Measurements from ENCODE around the gene CAMTA1.
"Not testable (repeated sequence)": the region's sequence is repeated elsewhere in the genome, so short reads cannot be mapped to it uniquely, and the experiment has no call there.

The CAMTA1 gene

GRCh38 chr1:7356079-7356478 lies 570.8 kb downstream of the CAMTA1 start:
- no peak for DNase-seq

DNA sequence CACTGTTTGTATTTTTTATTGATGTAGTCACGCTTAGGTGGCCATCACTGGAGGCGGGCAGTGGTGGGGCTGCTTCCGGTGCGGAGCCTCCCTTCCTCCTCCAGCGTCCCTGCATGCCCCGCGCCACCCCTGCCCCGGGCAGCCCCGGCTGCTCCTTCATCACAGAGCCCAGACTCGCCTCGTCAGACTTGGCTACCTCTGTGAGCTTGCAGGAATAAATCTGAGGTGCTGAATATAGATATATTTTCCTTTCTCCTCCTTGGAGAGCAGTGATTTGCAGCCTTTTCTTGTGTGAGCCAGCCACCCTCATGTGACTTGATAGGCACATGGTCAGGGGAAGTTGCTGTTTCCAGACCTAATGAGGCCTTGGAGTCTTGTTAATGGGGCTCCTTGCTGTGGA lies 573.2 kb downstream of the CAMTA1 start:
- no peak for DNase-seq

GRCh38 chr1:7360526-7360925 lies 575.3 kb downstream of the CAMTA1 start:
- DNase-seq = no peak

DNA sequence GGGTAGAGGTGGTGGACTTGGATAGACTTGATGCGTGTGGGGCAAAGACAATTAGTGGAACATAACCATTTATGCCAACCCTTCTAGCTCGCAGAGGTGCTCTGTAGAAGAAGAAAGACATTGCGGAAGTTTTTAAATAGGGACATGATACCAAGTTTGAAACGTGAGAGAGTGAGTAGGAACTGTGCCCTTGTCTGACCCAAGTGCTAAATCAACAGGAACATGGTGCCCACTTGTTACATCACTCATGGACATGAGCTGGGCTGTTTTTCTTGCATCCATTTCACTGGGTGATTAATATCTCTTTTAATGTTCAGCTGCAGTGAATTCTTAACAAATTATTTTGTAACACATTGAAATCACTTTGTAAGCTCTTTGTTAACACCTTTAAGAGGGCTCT lies 577.7 kb downstream of the CAMTA1 start:
- DNase-seq = no peak

GRCh38 chr1:7363450-7363849 lies 578.2 kb downstream of the CAMTA1 start:
- DNase-seq = no peak

- DNase-seq = no peak
Measured at GRCh38 chr1:7365706-7366105, 580.5 kb downstream of the CAMTA1 start.

- no peak for DNase-seq
Measured at GRCh38 chr1:7366286-7366954, 581.2 kb downstream of the CAMTA1 start.

DNA sequence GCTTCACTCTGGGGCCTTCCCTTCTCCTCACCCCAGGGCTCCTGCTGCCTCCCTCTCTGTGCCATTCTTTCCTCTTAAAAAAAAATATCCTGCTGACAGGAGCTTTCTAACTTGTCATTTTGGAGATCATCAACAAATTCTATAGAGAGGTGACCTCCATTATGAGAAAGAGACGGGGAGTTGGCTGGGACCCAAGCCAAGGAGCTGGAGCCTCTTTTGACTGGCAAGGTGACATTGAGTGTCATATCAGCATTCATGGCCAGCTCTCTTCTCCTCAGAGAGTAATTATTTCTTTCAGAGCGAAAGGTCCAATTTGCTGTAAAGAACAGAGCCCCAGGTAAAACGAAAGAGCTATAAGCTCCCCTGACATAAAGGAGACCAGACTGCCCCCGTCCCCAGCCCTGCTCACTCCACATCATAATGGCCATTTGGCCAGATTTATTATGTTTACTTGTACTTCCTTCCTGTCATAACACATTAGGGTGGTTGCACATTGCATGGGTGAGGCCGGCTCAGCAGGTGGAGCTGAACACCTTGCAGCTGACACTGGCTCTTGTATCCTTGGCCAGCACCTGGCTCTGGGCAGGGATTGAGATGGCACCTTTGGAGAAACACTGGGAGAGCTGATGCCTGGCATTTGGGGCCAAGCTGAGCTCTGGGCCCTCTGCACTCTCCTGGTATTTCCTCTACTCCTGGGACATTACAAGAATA lies 581.9 kb downstream of the CAMTA1 start:
- DNase-seq = no peak

DNA sequence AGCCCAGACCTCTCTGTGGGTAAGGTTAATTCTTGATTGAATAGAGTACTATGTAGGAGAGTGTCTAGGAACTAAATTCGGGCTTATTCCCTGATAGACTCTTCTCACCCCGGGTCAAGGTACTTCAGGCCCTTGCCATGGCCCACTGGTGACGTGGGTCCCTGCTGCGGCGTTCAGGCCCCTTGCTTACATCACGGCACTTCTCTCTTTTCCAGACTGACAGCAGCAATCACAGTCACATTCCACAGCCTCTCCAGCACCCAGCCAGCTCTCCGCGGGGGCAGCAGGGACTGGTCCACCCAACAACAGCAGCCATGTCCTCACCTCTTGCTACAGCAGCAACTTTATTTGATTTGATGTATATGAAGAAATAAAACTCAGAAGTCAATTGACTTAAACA lies 584.6 kb downstream of the CAMTA1 start:
- DNase-seq = no peak

GRCh38 chr1:7371926-7372325 lies 586.7 kb downstream of the CAMTA1 start:
- DNase-seq = no peak

- no peak for DNase-seq
Measured at GRCh38 chr1:7372477-7373120, 587.3 kb downstream of the CAMTA1 start.

GRCh38 chr1:7373251-7373650 lies 588.0 kb downstream of the CAMTA1 start:
- no peak for DNase-seq

- peak; percentile 42 for DNase-seq
Measured at GRCh38 chr1:7373876-7374562, 588.8 kb downstream of the CAMTA1 start.

DNA sequence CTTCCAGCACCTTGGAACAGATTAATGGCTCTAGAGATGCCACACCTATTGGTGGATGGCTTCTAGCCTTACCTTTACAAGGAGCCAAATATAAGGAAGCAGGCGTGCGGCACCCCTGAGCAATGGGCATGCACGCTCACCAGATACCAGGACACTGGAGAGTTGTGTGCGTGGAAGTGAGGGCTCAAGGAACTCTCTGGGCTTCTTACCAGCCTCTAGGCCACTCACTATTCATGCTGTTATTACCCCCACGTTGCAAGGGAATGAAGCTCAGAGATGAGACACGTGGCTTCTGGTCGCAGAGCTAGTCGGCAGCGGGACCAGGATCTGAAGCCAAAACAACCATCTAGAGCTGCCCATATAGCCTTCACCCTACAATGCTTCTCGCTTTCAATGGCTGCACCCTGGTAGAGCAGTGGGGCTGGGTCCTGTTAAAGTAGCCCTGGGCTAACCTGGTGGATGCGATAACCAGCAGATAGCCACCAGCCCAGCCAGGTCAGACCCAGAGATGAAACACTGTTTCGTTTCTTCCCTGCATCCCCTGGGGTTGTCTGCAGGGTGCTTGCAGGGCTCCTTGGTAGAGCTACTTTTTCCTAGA lies 589.4 kb downstream of the CAMTA1 start:
- DNase-seq = no peak

- no peak for DNase-seq
Measured at GRCh38 chr1:7375329-7375728, 590.1 kb downstream of the CAMTA1 start.

- no peak for DNase-seq
Measured at GRCh38 chr1:7375781-7376660, 590.8 kb downstream of the CAMTA1 start.

DNA sequence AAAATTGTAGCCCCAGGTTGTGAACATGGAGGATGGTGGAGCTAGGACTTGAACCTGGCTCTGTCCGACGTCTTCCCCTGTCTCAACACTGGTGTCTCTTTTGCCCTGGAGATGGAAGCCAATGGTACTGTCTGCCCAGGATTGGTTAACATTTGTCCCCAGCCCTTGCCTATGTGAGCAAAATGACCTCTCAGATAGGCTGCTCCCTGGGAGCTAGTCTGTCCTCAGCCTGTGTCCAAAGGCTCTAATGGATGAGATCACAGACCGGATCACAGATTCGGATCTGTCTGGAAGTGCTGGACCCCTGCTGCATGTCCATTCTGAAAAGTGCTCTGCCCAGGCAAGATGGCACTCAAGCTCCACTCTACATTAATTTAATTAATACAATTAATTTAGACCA lies 591.4 kb downstream of the CAMTA1 start:
- no peak for DNase-seq

DNA sequence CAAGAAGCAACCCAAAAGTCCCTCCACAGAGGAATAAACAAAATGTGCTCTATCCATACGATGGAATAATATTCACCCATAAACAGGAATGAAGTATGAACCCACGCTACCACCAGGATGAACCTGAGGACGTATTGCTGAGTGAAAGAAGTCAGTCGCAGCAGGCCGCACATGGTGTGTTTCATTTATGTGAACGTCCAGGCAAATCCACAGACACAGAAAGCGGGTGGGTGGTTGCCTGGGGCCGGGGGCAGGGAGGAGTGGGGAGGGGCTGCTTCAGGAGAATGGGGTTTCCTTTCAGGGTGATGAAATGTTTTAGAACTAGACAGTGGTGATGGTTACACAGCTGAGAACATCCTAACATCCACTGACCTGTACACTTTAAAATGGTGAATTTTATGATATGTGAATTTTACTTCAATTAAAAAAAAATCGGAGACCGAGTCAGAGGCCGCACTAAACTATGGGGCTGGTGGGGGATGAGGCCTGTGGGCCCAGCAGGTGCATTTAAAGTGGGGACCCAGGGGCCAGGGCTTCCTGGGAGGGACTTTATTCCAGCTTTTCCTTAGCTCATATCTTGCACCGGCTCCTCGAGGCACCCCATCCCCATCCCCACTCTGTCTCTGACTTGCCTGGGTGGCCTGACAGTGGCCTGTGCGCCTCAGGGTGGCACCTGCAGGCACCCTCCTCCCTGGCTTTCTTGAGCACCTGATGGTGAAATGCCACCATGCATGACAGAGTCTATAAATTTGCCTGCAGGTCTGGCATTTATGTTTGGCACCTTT lies 593.3 kb downstream of the CAMTA1 start:
- DNase-seq = no peak

DNA sequence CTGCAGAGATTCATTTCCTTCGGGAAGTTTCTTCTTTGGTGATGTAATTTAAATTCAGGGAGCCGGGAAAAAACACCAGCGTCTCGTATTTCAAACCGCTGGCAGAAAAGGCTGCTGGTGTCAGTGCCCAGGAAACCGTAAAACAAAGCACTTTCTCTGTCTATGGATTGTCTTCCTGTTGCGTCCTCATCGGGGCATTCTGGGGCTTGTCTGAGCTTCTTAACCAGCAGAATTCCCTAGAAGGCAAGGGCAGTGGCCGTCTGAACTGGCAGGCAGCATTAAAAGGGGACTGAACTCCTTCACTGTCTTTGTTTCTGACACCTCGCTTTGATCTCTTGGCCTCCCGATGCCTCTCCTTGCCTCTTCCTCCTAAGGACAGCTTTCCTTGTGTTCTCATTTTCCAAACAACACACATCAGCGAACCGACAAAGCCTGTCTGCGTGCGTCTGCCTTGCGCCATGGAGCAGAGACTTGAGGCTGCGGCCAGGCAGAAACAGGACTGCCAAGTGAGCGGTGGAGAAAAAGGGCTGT lies 594.3 kb downstream of the CAMTA1 start:
- DNase-seq = peak; percentile 74

DNA sequence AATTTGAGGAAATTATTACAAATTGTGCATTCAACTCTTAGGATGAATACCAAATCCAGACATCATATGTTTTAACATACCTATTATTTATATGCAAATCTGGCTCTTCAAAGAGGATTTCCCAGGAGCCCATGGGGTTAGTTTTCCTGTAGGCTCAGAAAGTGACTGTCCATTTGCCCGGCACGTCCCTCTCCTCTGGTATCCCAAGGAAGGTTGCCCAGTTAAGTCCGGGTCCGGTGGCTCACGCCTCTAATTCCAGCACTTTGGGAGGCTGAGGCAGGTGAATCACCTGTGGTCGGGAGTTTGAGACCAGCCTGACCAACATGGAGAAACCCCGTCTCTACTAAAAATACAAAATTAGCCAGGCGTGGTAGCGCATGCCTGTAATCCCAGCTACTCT lies 594.8 kb downstream of the CAMTA1 start:
- DNase-seq = not testable (repeated sequence)

DNA sequence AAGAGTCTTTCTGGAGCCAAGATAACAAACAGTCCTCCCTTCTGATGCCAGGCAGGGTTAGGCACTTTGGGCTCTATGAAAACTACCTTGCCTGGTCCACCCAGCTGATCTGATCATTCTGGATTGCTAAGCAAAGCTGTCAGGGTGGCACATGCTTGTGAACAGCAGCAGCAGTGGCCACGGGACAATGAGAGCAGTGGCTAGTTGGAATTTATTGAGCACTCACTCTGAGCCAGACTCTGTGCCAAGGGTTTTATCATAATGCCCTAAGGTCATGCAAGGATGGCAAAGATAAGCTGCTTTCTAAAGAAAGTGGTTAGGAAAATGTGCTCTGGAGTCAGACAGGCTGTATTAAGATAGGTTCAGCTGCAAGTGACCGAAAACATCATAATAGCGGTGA lies 595.5 kb downstream of the CAMTA1 start:
- DNase-seq = no peak
